B cell (primary cell): ENCODE results near the gene PTGER4. TPM values are rescaled to one million over a fixed set of nuclear protein-coding genes. Genes with fewer than 3 reads are reported as not detected.

ENCODE experiments used
- ATAC-seq: fragments of 200-7000 bp; cut with Tn5 transposase; one replicate; pipeline ENCODE4 v1.10.0; 2021; ENCODE audit warnings: low read depth, mild to moderate bottlenecking, moderate number of reproducible peaks, moderate library complexity
- CTCF ChIA-PET: fragments of 350-600 bp; sonication (Branson Sonifier 250); formaldehyde crosslinking; loops from one replicate; lab custom pipeline; 2021; ENCODE audit warnings: antibody characterized with exemption, inconsistent platforms; lab: Charles Lee
- POLR2A ChIA-PET: fragments of 350-600 bp; sonication (Branson Sonifier 250); formaldehyde crosslinking; loops from one replicate; lab custom pipeline; 2021; ENCODE audit warnings: antibody characterized with exemption; lab: Charles Lee
- DNase-seq: peaks from one replicate; pipeline ENCODE4 v3.0.0; 2013
- H2AFZ ChIP-seq: 2 replicates; pipeline ENCODE4 v1.6.1; 2012; ENCODE audit warnings: mild to moderate bottlenecking, low read depth, low read length; ENCODE audit not compliant: insufficient read depth, poor library complexity, severe bottlenecking
- H3K27ac ChIP-seq, 2 donors: 1 replicate in 1 of 2; 2 replicates in 1 of 2; pipeline ENCODE4 v1.5.1; 2012 to 2013; ENCODE audit warnings: low read length in 2 of 2, mild to moderate bottlenecking in 2 of 2, moderate library complexity in 1 of 2
- H3K27me3 ChIP-seq, 4 experiments: fragments of 200-600 bp in 1 of 4; sonication (generic) in 1 of 4; replicated peaks in 1 of 4; 1 replicate in 2 of 4; 2 replicates in 2 of 4; pipeline versions ENCODE4 v1.6.1 to v1.7.0; 2013 to 2016; ENCODE audit warnings: low read length in 3 of 4, mild to moderate bottlenecking in 2 of 4, mixed read lengths in 1 of 4, moderate library complexity in 1 of 4; ENCODE audit not compliant: insufficient read depth in 4 of 4, control insufficient read depth in 3 of 4; ENCODE audit errors: control extremely low read depth in 1 of 4
- H3K36me3 ChIP-seq, 2 experiments: replicated peaks in 1 of 2; 1 replicate in 1 of 2; 2 replicates in 1 of 2; pipeline versions ENCODE4 v1.6.1 to v1.7.1; 2013; ENCODE audit warnings: low read length in 1 of 2; ENCODE audit not compliant: insufficient read depth in 2 of 2, control insufficient read depth in 1 of 2; ENCODE audit errors: control extremely low read depth in 1 of 2, extremely low read depth in 1 of 2
- H3K4me1 ChIP-seq, 2 donors: fragments of 200-600 bp in 1 of 2; sonication (generic) in 1 of 2; 1 replicate in 1 of 2; 2 replicates in 1 of 2; pipeline versions ENCODE4 v1.5.1 to v1.6.1; 2013 to 2017; ENCODE audit warnings: low read length in 2 of 2; ENCODE audit not compliant: control insufficient read depth in 2 of 2, insufficient read depth in 2 of 2
- H3K4me2 ChIP-seq: replicated peaks from 2 replicates; pipeline ENCODE3; 2012; ENCODE audit warnings: mild to moderate bottlenecking, low read depth, low read length; ENCODE audit not compliant: poor library complexity, severe bottlenecking
- H3K4me3 ChIP-seq, 5 experiments: fragments of 200-600 bp in 1 of 5; sonication (generic) in 1 of 5; 1 replicate in 3 of 5; 2 replicates in 2 of 5; pipeline versions ENCODE4 v1.5.1 to v1.7.0; 2011 to 2016; ENCODE audit warnings: low read length in 4 of 5, mild to moderate bottlenecking in 4 of 5, low read depth in 2 of 5, control low read depth in 1 of 5, moderate library complexity in 1 of 5; ENCODE audit not compliant: insufficient read depth in 1 of 5; ENCODE audit errors: control extremely low read depth in 1 of 5, extremely low read depth in 1 of 5
- H3K79me2 ChIP-seq: fragments of 200-600 bp; sonication (generic); one replicate; pipeline ENCODE4 v1.6.0; 2016; ENCODE audit warnings: low read length; ENCODE audit not compliant: control insufficient read depth, insufficient read depth
- H3K9ac ChIP-seq: fragments of 200-600 bp; sonication (generic); 2 replicates; pipeline ENCODE4 v1.6.1; 2017; ENCODE audit warnings: mild to moderate bottlenecking, low read length, moderate library complexity
- H3K9me3 ChIP-seq, 3 donors: one replicate each; pipeline versions ENCODE4 v1.6.1 to v1.7.1; 2013; ENCODE audit warnings: low read length in 2 of 3; ENCODE audit not compliant: control insufficient read depth in 2 of 3, insufficient read depth in 1 of 3; ENCODE audit errors: control extremely low read depth in 1 of 3
- H4K20me1 ChIP-seq: 2 replicates; pipeline ENCODE4 v1.6.0; 2012; ENCODE audit warnings: mild to moderate bottlenecking, low read length; ENCODE audit not compliant: insufficient read depth, control insufficient read depth, poor library complexity, severe bottlenecking
- H3K27ac Mint-ChIP-seq: one replicate; pipeline ENCODE4 v1.8.0; 2021; ENCODE audit warnings: mixed read lengths
- H3K27me3 Mint-ChIP-seq: one replicate; pipeline ENCODE4 v1.8.0; 2021; ENCODE audit warnings: mixed read lengths
- H3K4me1 Mint-ChIP-seq: one replicate; pipeline ENCODE4 v1.8.0; 2021; ENCODE audit warnings: mixed read lengths
- H3K4me3 Mint-ChIP-seq: one replicate; pipeline ENCODE4 v1.8.0; 2021; ENCODE audit warnings: mixed read lengths
- H3K9me3 Mint-ChIP-seq: one replicate; pipeline ENCODE4 v1.8.0; 2022; ENCODE audit warnings: mixed read lengths; ENCODE audit not compliant: insufficient read depth
- EZH2 ChIP-seq: IDR thresholded peaks from 2 replicates; pipeline ENCODE4 v1.6.1; 2012; ENCODE audit warnings: borderline replicate concordance, low read depth, mild to moderate bottlenecking, moderate library complexity, low read length; ENCODE audit not compliant: insufficient read depth, poor library complexity, severe bottlenecking
- WGBS: methylation state at CpG from one replicate; pipeline ENCODE4 v1.1.5; 2013; ENCODE audit warnings: missing lambda C conversion rate; ENCODE audit not compliant: insufficient coverage; 5-methylcytosine and 5-hydroxymethylcytosine counted together
- intact Hi-C: fragments of 100-400 bp; cut with micrococcal nuclease; formaldehyde crosslinking; loops from one replicate; pipeline ENCODE4 v1.10.0; 2022
- polyA plus RNA-seq: library from polyadenylated mRNA; depleted of rRNA; stranded (reverse); fragments of >200 nt; gene quantifications from 2 replicates; pipeline ENCODE4 v1.2.3, GENCODE V29; 2012
- total RNA-seq, 2 donors: library from RNA; stranded (reverse); fragments of 120-200 nt in 1 of 2; gene quantifications; 1 replicate in 1 of 2; 2 replicates in 1 of 2; pipeline versions ENCODE4 v1.2.3 to v1.2.4, GENCODE V29; 2013 to 2022
- TF ChIP-seq, protein P1 (sequence below): fragments of 200-600 bp; IDR thresholded peaks from one replicate; pipeline ENCODE4 v1.8.0; 2022; ENCODE audit warnings: antibody characterized with exemption, mild to moderate bottlenecking

Gene PTGER4
- total and polyA plus RNA-seq, 2 donors (not counting 1 experiment from before 2014, with no cell fraction given): 26.3 to 76.7 TPM

DNA sequence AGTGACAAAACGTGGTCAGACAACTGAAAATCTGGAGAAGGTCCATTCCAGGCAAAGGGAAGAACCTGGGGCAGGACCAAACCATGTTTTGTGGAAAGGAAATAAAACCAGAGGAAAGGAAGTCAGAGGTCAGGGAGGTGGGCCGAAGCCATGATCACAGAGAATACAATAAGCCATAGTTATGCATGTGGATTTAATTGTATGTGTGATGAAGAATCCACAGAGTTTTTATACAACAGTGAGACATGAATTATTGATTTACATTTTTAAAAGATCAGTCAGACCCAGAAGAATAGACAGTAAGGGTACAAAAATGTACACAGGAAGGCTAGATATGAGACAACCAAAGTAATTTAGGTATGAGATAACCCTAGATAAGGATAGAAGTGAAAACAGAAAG, 55.3 kb downstream of the PTGER4 start:
- WGBS: 74% methylated on average over 2 of the region's 2 CpGs
- H3K4me3 Mint-ChIP-seq: no peak overlapping the region
- H3K4me3 ChIP-seq: no peak overlapping the region
- ChIA-PET POLR2A (no interaction called here), CTCF (interaction anchor here (0.9 to 6.6 kb wide), 7 partner anchors 49 to 1021 kb away, joined by 4 to 54 read pairs (median 5); partner anchors contain the start of gene PTGER4)
- H3K4me2 ChIP-seq: no peak overlapping the region
- no peak overlapping the region for H3K27ac Mint-ChIP-seq
- H3K9me3 Mint-ChIP-seq: no peaks in the 10 kb centered on the region
- no peak overlapping the region for H3K9ac ChIP-seq
- H3K4me1 Mint-ChIP-seq: peaks cover 4% of the 10 kb centered on the region
- no peaks in the 10 kb centered on the region for H3K27me3 Mint-ChIP-seq
- no peaks in the 10 kb centered on the region for H3K27me3 ChIP-seq
- H4K20me1 ChIP-seq: no peaks in the 10 kb centered on the region
- no peak for DNase-seq
- peaks cover 23% of the 10 kb centered on the region for H3K79me2 ChIP-seq
- peaks cover 0 to 16% of the 10 kb centered on the region in 2 experiments for H3K36me3 ChIP-seq
- no peak for ATAC-seq
- H2AFZ ChIP-seq: no peak overlapping the region
- no peaks in the 10 kb centered on the region for H3K9me3 ChIP-seq
- no peak for TF ChIP-seq EZH2
- TF ChIP-seq, protein P1, sequence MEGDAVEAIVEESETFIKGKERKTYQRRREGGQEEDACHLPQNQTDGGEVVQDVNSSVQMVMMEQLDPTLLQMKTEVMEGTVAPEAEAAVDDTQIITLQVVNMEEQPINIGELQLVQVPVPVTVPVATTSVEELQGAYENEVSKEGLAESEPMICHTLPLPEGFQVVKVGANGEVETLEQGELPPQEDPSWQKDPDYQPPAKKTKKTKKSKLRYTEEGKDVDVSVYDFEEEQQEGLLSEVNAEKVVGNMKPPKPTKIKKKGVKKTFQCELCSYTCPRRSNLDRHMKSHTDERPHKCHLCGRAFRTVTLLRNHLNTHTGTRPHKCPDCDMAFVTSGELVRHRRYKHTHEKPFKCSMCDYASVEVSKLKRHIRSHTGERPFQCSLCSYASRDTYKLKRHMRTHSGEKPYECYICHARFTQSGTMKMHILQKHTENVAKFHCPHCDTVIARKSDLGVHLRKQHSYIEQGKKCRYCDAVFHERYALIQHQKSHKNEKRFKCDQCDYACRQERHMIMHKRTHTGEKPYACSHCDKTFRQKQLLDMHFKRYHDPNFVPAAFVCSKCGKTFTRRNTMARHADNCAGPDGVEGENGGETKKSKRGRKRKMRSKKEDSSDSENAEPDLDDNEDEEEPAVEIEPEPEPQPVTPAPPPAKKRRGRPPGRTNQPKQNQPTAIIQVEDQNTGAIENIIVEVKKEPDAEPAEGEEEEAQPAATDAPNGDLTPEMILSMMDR: no peak
- no peak overlapping the region for H3K27ac ChIP-seq
- H3K4me1 ChIP-seq: no peaks in the 10 kb centered on the region
- intact Hi-C loops: no loop called here

DNA sequence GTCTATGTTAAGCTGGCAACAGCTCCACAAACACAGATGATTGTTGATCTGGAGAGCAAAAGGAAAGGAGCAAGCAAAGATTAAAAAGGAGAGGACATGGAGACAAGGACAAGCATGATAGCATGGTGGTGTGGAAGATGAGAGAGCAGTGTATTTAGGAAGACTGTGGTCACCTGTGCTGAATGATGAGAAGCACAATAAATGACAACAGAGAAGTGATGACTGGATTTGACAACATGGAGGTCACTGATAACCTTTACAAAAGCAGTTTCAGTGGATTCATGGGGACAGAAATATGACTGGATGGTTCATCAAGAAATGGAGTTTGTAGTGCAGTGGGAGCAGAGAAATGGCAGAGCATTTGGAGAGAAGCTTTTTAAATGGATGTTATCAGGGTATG, 55.9 kb downstream of the PTGER4 start:
- Histone ChIP-seq H2AFZ (no peak overlapping the region), H3K36me3 (peaks cover 0 to 17% of the 10 kb centered on the region in 2 experiments), H3K27ac (no peak overlapping the region), H3K4me2 (no peak overlapping the region), H3K4me1 (no peaks in the 10 kb centered on the region), H3K79me2 (peaks cover 23% of the 10 kb centered on the region), H3K27me3 (no peaks in the 10 kb centered on the region), H4K20me1 (no peaks in the 10 kb centered on the region), H3K4me3 (no peak overlapping the region), H3K9ac (no peak overlapping the region), H3K9me3 (peaks cover 0 to 3% (median 0%) of the 10 kb centered on the region in 3 donors)
- intact Hi-C loops: loop anchor here (1.0 kb wide), 4 partner anchors 47 to 1156 kb away; no protein-coding TSS in a partner anchor
- DNase-seq: no peak
- Mint-ChIP-seq H3K4me3 (no peak overlapping the region), H3K27me3 (no peaks in the 10 kb centered on the region), H3K27ac (no peak overlapping the region), H3K4me1 (peaks cover 4% of the 10 kb centered on the region), H3K9me3 (peaks cover 3% of the 10 kb centered on the region)
- no peak for ATAC-seq
- ChIA-PET POLR2A (no interaction called here), CTCF (interaction anchor here (1.0 to 6.6 kb wide), 8 partner anchors 8 to 1157 kb away, joined by 4 to 54 read pairs (median 5); partner anchors contain the start of gene PTGER4)
- no peak for TF ChIP-seq EZH2
- TF ChIP-seq, protein P1: no peak
